HepG2 (cell line): ENCODE results near the gene RPL37A. TPM values are rescaled to one million over a fixed set of nuclear protein-coding genes. Genes with fewer than 3 reads are reported as not detected.

Source experiments
- AHDC1 ChIP-seq: sonication (generic); formaldehyde crosslinking; IDR thresholded peaks from 2 replicates; pipeline ENCODE4 v1.5.1; 2020; ENCODE audit warnings: mild to moderate bottlenecking, missing genetic modification reagents, borderline replicate concordance
- ATF6 ChIP-seq: sonication (generic); formaldehyde crosslinking; conservative IDR thresholded peaks from 2 replicates; pipeline ENCODE4 v1.4.0; 2020; ENCODE audit warnings: missing genetic modification reagents
- CREB1 ChIP-seq, 2 experiments: fragments of 450-650 bp in 1 of 2; IDR thresholded peaks; 2 replicates each; pipeline ENCODE4 v1.6.1; 2016 to 2017; ENCODE audit warnings: control low read depth in 1 of 2, mild to moderate bottlenecking in 1 of 2, missing compliant biosample characterization in 1 of 2, missing genetic modification characterization in 1 of 2
- EP300 ChIP-seq, 3 experiments: sonication (generic) in 1 of 3; formaldehyde crosslinking in 1 of 3; IDR thresholded peaks; 2 replicates each; pipeline versions ENCODE4 v1.5.1 to v1.6.1; 2011 to 2020; ENCODE audit warnings: low read depth in 2 of 3, low read length in 2 of 3, borderline replicate concordance in 1 of 3, improper control_type of control experiment in 1 of 3, mild to moderate bottlenecking in 1 of 3, missing genetic modification reagents in 1 of 3, moderate library complexity in 1 of 3
- MATR3 ChIP-seq: sonication (generic); formaldehyde crosslinking; IDR thresholded peaks from 2 replicates; pipeline ENCODE4 v1.4.0; 2020; ENCODE audit warnings: missing genetic modification reagents
- MXI1 ChIP-seq: IDR thresholded peaks from 3 replicates; pipeline ENCODE4 v1.6.1; 2012; ENCODE audit warnings: low read depth, low read length, inconsistent platforms, borderline replicate concordance
- POLR2A ChIP-seq, 2 experiments: IDR thresholded peaks; 2 replicates each; pipeline ENCODE4 v1.6.1; 2011; ENCODE audit warnings: low read depth in 2 of 2, low read length in 2 of 2, mild to moderate bottlenecking in 1 of 2, moderate library complexity in 1 of 2; ENCODE audit not compliant: insufficient read depth in 1 of 2
- RBM22 ChIP-seq: fragments of 200-400 bp; formaldehyde crosslinking; optimal IDR thresholded peaks from 2 replicates; pipeline ENCODE3; 2017; ENCODE audit warnings: mild to moderate bottlenecking, low read length, moderate library complexity
- SMAD1 ChIP-seq: sonication (generic); formaldehyde crosslinking; IDR thresholded peaks from 2 replicates; pipeline ENCODE4 v1.4.0; 2020; ENCODE audit warnings: missing genetic modification reagents, low read depth, mild to moderate bottlenecking, borderline replicate concordance
- THAP11 ChIP-seq: IDR thresholded peaks from 2 replicates; pipeline ENCODE4 v1.6.1; 2016; ENCODE audit warnings: missing biosample characterization, missing genetic modification reagents
- ZBTB34 ChIP-seq: sonication (generic); formaldehyde crosslinking; IDR thresholded peaks from 2 replicates; pipeline ENCODE4 v1.8.0; 2022; ENCODE audit warnings: mild to moderate bottlenecking, missing genetic modification reagents
- ZNF576 ChIP-seq: sonication (generic); formaldehyde crosslinking; IDR thresholded peaks from 2 replicates; pipeline ENCODE4 v1.4.0; 2020; ENCODE audit warnings: mild to moderate bottlenecking, missing genetic modification reagents
- ZNF747 ChIP-seq: sonication (generic); formaldehyde crosslinking; IDR thresholded peaks from 2 replicates; pipeline ENCODE4 v1.8.1; 2023; ENCODE audit warnings: missing genetic modification reagents, mild to moderate bottlenecking, borderline replicate concordance
- polyA plus RNA-seq, 8 experiments: library from polyadenylated mRNA; depleted of rRNA in 3 of 8; stranded (reverse) in 7 of 8; unstranded in 1 of 8; fragments of >200 nt; fragmentation: Illumina TruSeq in 4 of 8; extraction: Trizol in 4 of 8; gene quantifications; 2 replicates each; pipeline versions ENCODE4 v1.2.1 to v1.2.3, GENCODE V29; 2011 to 2016; ENCODE audit warnings: low read depth in 4 of 8, missing spikeins in 1 of 8, mixed read lengths in 1 of 8; ENCODE audit not compliant: insufficient read depth in 1 of 8
- total RNA-seq, 5 experiments: library from RNA; depleted of rRNA; stranded (reverse); fragments of >200 nt; fragmentation: Illumina TruSeq; extraction: Trizol; gene quantifications; 2 replicates each; pipeline ENCODE4 v1.2.3, GENCODE V29; 2016; ENCODE audit warnings: low read depth in 1 of 5
- TF ChIP-seq, protein P1 (sequence below): sonication (generic); formaldehyde crosslinking; IDR thresholded peaks from 2 replicates; pipeline ENCODE4 v1.4.0; 2020; ENCODE audit warnings: missing genetic modification reagents

Gene RPL37A
- total and polyA plus RNA-seq, 2 of the 13 experiments (the other 11 are each of a cell fraction or from before 2014, with no cell fraction given) = 6,902 to 7,910 TPM

DNA sequence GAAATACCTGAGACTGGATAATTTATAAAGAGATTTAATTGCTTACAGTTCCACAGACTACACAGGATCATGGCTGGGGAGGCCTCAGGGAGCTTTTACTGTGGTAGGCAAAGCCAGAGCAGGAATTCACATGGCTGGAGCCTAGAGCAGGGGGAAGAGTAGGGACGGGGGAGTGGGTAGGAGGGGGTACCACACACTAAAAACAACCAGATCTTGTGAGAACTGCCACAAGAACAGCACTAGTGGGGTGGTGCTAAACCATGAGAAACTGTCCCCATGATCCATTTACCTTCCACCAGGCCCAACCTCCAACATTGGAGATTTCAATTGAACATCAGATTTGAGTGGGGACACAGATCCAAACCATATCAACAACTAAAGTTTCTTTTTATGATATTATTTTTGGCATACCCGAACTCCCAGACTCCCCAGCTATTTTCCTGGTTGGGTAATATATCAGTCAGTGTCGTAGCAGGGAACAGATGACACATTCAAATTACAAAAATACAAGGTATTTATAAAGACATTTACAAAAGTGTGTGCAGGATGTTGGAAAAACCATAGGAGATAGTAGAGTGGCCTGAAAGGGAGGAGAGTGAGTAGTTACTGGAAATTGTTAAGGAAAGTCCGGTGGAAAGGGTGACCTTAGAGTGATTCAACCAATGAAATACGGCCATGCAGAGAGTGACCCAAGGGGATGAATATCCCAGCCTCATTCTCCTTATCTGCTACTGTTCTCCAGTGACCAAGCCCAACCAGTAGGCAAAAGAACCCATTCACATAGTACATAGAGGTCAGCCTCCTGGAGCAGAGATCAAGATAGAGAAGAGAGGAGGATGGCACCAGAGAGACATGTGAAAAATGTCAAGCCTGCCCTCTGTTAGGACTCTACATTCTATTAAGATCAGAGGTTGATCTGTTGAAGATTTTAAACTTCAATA, 8.8 kb downstream of the RPL37A start (continued):
- no peak for TF ChIP-seq ZBTB34 (CRISPR knock-in tag)
- TF ChIP-seq ZNF747 = no peak
- TF ChIP-seq EP300 (IDR thresholded peaks at IDR 0.05; ENCODE audit: low read depth in 2 of 2, low read length in 2 of 2) = no peak
- no peak for TF ChIP-seq EP300 (CRISPR knock-in tag; IDR thresholded peaks at IDR 0.05; ENCODE audit: borderline replicate concordance)
- no peak for TF ChIP-seq MATR3 (CRISPR knock-in tag)
- peak; percentile 91 for TF ChIP-seq RBM22
- peak; percentile 34 to 43; a peak in 2 of 4 replicates for TF ChIP-seq POLR2A (IDR thresholded peaks at IDR 0.05; ENCODE audit: insufficient read depth in 1 of 2, low read depth in 2 of 2, low read length in 2 of 2)
- no peak for TF ChIP-seq MXI1
- no peak for TF ChIP-seq ZNF576
- TF ChIP-seq AHDC1 (CRISPR knock-in tag) = no peak
- TF ChIP-seq, protein P1, sequence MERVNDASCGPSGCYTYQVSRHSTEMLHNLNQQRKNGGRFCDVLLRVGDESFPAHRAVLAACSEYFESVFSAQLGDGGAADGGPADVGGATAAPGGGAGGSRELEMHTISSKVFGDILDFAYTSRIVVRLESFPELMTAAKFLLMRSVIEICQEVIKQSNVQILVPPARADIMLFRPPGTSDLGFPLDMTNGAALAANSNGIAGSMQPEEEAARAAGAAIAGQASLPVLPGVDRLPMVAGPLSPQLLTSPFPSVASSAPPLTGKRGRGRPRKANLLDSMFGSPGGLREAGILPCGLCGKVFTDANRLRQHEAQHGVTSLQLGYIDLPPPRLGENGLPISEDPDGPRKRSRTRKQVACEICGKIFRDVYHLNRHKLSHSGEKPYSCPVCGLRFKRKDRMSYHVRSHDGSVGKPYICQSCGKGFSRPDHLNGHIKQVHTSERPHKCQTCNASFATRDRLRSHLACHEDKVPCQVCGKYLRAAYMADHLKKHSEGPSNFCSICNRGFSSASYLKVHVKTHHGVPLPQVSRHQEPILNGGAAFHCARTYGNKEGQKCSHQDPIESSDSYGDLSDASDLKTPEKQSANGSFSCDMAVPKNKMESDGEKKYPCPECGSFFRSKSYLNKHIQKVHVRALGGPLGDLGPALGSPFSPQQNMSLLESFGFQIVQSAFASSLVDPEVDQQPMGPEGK (CRISPR knock-in tag) = no peak
- TF ChIP-seq SMAD1 = no peak
- no peak for TF ChIP-seq THAP11 (CRISPR knock-in tag)
- no peak for TF ChIP-seq CREB1 (IDR thresholded peaks at IDR 0.05)
- TF ChIP-seq CREB1 (CRISPR knock-in tag; IDR thresholded peaks at IDR 0.05) = 0 out of 2 replicates have a peak, but pooled peaks have one; percentile 13
- TF ChIP-seq ATF6 (CRISPR knock-in tag) = no peak
